Hypothalamus (tissue), 51 donors: Measurements from ENCODE around the gene TTC29.

Experiments
- DNase-seq, 51 donors: peaks; one replicate each; lab custom pipeline; 2025; lab: John Stamatoyannopoulos, UW

Gene TTC29, protein sequence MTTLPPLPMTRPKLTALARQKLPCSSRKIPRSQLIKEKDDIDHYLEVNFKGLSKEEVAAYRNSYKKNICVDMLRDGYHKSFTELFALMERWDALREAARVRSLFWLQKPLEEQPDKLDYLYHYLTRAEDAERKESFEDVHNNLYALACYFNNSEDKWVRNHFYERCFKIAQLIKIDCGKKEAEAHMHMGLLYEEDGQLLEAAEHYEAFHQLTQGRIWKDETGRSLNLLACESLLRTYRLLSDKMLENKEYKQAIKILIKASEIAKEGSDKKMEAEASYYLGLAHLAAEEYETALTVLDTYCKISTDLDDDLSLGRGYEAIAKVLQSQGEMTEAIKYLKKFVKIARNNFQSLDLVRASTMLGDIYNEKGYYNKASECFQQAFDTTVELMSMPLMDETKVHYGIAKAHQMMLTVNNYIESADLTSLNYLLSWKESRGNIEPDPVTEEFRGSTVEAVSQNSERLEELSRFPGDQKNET

DNA sequence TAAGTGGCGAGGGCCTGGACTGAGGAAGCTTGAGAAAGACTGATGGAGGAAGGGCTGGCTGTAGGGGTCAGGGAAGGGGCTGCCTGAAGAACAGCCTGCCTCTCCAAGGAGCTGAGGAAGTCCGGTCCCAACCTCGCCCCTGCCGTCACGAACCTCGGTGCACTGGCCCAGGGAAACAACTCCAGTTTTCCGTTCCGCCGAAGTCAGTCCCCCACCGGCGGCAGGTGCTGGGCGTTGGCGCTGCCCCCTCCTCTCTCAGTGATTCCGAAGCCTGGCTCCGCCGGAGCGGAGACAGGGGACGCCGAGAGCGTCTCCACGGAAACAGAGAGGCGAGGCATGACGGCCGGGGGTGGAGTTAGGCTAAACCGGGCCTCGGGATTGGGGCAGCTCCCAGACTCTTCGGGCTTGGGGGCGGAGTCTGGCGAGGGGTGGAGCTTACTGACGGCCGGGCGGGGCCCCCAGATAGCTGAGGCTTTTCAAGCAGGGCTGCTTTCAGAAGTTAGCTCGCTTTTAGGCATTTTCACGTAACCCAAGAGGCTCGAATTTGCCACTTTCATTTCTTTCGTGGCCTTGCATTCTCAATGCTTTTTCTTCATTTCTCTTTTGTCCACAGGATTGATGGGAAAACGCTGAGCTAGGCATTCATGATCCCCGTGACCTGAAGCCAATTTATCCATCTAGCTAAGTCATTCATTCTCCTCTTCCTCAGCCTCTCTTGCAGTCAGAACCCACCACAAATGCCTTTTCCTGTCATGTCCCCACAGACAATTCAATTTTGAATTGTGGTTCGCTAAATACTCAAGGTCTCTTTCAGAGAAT, at the start of gene TTC29:
Gene TTC29 (minus strand): TSS at position 309 of the 819 bp plus-strand sequence. CDS start 5,969 bp downstream, outside the sequence.
- DNase-seq: peak; percentile 3 to 92 (median 75)

DNA sequence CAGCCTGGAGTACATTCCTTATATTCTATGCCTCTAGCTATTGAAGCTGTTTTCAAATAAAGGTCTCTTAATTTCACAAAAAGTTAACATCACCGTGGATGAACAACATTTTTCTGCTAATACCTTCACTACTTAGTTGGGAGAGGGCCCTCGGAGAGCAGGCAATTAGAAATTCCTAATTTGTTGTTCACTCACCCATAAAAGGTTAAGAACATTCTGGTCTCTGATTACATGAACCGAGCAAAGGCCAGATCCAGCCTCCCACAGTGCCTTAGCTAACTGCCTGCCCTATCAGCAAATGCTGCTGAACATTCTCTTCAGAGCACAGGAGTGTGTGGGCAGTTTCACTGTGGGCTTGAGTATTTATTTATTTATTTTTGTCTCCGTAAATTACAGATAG, 36.0 kb upstream of the TTC29 start:
- no peak for DNase-seq

DNA sequence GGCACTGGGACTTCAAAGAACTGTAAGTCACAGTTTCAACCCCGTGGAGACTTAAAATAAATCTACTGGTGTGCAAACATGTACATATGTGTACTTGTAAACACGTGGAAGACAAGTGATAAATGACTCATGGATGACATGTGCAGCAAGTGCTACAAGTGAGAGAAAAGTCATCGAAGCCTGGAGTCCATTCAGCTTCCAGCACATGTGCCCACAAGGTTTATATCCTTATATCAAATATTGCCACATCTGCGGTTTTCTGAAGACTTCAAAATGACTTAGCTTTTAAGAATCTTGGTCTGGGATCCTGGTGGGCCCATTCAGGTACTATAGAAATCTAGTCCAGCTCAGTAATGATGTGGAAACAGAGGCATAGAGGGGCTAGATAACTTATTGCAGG, 33.0 kb upstream of the TTC29 start:
- no peak for DNase-seq

DNA sequence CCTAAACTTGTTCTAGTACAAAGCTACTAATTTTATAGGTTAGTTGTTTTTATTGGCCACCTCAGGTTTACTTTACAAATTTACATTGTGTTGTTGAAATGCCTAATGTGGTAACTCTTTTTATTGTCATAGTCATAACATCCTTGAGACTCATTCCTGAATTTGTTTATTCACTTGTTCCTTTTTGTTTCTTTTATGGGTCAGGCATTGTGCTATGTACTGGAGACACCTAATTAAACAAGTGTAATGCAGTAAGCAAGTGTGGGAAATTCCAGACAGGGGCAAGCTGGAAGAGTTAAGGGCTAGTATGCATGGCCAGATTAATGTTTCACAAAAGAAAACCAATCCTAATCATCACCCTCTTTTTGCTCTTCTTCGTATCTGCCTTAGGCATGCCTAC, 30.5 kb upstream of the TTC29 start:
- no peak for DNase-seq

DNA sequence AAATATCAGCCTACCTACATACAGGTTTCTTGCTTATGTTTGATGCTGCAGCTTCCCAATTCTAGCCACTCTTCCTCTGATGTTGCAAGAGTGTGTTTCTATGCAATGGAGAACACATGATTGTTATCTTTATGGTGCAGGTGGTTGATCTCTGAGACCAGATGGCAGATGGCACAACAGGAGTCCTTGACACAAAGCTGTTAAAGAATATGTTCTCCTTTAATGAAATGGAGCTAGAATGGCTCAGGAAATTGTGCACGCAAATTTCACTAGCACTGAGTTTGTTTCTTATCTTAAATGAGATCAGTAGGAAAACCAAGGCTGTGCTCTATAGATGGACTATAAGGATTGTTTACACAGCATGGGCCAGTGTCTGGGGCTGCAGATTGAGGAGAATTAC, 29.9 kb upstream of the TTC29 start:
- no peak for DNase-seq

DNA sequence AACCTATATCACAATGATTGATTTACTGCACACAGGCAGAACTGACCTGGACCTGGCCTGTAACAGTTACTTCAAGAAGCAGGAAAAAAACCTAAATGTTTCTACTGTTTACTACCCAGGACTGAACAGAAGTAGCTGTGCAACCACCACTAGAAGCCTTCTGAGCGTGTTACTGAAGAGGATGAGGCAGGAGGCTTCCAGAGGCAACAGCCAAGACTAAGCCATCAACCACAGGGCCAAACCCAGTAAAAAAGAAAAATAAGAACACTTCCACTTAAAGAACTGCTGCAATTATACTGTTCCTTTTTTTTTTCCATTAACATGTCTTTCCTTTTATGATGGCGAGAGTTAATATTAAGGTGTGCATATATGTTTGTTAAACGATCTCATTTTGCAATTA, 29.4 kb upstream of the TTC29 start:
- DNase-seq: no peak

DNA sequence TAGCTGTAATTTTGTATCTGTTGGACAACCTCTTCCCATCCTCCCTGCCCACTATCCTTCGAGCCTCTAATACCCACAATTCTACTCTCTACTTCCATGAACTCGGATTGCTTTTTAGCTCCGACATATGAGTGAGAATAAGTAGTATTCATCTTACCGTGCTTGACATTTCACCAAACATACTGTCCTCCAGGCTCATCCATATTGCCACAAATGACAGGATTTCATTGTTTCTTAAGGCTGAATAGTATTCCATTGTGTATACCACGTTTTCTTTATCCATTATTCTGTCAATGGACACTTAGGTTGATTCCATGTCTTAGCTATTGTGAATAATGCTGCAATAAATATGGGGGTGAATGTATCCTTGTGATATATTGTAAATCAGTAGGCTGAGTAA, 26.4 kb upstream of the TTC29 start:
- no peak for DNase-seq

DNA sequence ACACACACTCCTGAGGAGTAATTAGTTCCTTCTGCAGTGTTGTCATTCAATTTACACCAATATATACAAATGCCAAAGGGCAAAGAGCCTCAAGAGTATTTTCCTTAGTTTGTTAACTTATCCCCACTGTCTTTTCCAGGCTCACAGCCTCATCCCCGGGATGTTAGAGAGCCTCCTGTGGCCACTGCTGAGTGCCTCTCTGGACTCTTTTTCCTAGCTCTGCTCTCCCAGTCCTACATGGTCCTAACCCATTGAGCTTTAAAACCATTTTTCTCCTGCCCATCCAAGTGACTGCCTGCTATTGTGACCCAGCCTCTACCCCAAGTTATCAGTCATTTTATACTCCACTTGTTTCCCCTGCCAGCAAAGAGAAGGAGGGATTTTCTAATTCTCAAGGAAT, 23.5 kb upstream of the TTC29 start:
- no peak for DNase-seq

DNA sequence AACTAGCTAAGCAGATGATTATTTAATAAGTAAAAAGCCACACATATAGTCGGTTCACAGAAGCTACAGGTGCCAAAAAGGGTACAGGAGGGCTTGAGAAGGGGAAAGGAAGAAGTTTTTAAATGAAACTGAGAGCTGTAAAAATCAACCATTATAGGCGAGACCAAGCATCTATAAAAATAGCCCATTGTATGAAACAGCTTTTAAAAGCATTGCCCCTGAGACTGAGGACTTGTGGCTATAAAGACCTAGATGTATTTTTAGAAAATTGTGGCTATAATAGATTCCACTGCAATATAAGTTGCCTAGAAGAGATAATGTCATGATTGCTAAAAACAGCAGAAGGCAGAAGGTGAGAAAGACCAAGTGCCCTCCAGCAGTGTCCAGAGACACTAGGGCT, 15.0 kb upstream of the TTC29 start:
- no peak for DNase-seq

DNA sequence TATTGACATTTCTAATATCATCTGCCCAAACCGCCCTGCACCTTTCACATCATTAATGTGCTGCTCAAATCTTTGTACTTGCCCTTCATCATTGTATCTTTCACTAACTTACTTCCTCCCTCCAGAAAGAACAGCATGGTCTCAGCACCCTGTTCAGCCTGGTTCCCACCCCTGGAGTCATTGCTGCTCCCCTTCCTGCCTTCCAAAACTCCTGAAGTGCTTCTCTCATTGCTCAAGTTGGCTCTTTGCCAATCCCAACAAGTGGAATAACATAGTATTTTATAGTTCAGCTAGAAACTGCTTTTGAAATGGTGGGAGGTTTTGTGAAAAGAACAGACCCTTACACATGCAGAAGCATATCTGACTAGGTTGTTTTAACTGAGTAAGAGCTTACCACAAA, 14.0 kb upstream of the TTC29 start:
- DNase-seq: no peak

DNA sequence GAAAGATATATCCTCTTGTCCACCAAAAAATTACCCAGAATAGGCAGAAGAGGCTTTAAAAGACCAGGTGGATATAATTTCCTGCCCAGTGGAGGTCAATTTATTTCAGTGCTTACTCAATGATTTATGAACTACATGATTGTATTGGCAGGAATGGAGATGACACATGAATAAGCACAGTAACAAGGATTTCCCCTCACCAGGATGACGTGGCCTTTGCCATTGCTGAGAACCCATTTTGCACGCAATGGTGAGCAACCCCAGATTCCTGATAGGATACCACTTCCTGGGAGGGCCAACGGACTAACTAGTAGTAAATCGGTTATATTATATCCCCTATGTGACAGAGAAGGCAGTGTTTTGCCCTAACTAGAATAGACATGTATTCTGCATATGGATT, 11.6 kb upstream of the TTC29 start:
- DNase-seq: no peak

DNA sequence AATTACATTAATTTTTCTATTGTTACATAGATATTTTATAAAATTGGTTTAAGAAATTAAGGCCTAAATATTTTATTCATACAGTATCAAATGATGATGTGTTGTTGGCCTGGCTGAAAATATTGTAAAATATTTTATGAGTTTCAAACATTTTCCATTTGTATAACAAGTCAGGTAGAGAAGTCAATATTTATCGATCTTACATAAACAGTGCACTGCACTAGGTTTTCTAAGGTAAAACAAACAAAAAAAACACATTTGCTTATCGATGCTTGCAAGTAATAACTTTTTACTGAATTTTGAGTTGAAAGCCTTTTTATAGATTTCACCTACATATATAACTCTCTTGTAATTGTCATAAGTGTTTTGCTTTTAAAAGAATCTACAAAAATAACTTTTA, 7.2 kb upstream of the TTC29 start:
- no peak for DNase-seq

DNA sequence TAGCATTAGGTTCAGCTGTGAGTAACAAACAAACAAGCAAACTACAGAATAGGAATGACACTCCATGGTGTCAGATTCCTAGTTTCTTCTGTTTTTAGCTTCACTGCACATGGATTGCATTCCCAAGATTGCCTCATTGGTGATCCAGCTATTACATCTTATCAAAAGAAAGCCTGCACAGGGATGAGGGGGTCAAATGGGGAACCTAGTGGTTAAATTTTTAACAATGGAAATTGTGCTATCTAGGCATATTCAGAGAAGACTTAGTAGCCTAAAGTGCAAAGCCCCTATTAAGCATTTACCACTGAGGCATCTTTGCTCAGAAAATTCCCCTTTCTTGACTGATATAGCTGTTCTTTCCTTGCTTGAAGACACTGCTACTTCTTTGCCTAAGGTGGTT, 3.9 kb upstream of the TTC29 start:
- DNase-seq: no peak

DNA sequence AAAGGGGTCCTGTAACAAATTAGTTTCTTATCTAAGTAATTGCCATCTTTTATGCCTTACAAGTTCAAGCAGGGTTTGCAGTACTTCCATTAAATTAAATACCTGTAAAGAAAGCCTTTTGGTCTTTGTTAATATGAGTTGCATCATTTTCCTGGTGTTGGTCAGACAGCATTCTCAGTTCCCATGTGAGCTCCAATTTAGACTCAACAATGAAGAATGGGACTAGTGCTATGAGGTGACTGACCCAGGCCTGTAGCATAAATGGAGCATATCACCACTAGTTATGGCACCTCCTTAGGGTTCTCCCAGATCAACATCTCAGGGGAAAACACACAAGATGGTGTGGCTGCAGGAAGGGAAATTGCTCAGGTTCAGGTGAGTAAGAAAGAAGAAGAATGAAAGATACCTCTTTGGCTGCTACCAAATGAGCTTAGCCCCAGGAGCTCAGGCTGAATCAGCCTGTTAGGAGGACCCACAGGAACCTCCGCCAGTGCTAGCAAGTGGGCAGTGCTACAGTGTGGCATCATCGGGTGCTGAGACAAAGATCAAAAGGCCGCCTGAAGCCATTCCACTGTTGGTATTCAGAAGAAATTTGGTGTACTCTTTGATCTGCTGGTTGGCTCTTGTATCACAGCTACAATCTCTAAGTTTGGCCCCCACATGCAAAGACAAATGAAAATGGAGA, 1.8 kb downstream of the TTC29 start:
- no peak for DNase-seq

DNA sequence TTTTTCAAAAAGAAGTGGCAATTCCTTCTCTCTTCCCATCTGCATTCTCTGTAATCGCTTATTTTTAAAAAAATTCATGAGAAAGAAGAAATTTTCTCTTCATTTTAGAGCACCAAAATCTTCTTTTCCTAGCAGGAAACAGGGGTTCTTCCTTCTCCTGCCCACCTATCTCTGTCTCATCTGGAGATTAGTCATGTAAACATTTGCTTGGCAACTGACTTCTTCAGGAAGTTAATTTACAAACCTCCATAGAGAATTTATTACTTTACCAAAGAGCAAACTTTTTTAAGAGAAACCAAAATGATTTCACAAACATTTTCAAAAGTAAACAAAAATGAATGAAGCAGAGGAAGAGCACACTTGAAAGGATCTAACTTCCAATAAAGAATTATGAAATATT, 13.5 kb downstream of the TTC29 start:
- DNase-seq: no peak

DNA sequence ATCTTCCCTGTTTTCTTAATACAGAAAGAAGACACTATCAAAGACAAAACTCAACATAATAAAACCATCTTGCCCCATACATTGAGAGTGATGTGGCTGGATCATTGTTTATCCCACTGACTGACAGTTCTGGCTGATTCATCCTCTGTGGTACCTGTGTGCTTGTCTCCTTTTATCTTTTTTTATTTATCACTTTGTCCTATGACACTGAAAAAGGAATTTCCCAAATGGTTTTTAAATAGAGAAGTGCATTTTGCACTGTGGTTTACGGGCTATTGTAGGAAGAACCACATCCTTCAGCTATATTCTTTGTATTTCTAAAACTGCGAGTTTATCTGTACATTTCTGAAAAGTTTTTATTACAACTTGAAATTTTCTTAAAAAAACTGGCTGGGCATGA, 15.0 kb downstream of the TTC29 start:
- no peak for DNase-seq

DNA sequence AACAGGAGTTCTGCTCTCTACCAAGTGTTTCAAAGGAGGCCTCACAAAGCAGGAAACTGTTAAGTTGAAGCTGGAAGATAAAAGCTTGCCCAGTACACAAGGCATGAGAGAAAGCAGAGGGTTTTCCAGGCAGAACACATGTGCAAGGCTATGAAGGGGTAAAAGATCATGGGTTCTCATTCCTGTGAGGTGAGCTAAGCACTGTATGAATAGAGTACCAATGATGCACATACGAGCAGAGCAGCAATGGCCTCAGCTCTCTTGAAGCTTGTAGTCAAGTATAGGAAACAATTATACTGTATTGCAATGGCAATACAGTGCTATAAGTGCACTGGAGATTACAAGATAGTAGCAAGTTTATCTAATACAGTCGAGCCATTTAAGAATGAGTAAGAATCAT, 18.0 kb downstream of the TTC29 start:
- no peak for DNase-seq

DNA sequence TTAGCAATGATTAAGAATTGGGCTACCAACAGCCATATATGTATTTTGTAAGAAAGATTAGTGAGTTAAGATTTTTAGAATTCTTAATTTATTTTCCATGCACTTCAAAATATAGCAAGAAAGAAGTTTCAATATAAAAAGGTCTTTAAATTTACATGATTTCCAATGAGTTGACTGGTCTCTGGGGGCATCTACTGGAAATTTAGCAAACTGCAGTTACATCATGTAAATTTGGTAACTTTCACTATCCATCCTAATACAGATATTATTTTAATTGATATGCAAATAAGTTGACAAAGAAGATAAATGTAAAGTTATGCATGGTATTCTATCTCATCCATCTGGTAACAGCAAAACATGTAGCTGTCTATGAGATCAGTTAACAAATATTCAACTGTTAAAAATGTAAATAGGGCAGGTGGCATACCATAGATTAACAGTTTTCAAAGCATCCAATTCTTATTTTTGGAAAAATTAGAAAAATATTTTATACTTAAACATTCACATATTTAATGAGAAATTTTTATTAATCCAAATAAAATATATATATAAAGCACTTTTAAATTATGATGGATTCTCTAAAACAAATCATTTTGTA, 29.1 kb downstream of the TTC29 start:
- peak in 4 of 51 donors; percentile 2 to 43 (median 12) for DNase-seq

DNA sequence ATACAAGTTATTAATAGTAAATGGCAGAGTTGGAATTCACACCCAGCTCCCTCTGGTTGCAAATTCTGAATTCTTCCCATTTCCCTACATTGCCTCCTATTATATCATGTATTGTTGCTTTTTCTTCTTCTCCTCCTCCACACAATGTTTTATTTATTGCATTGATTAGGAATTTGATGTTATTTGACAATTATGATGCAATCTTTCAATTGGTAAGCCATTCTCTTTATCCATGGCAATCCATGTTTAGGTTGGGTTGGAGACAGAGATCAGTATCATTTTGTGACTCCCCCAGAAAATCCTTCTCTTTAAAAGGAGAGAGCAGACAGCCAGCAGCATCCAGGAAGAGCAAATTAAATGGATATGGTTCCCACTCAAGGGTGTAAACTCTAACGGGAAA, 30.5 kb downstream of the TTC29 start:
- DNase-seq: no peak

DNA sequence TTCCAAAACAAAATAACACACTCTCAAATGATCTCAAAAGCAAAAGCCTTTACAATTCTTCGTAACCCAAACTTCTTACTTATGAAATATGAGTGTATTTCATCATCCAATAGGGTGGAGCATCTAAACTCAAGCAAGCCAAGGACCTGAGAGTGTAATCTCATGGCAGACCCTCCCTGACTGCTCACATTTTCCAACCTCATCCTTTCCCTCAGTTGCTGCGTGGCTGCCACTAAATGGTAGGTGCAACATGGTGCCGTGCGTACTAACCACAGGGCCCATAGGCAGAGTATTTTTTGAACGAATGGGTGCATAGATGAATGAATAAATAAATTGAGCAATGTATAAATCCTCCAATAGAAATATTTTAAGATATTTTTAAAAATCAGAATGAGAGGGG, 45.4 kb downstream of the TTC29 start:
- no peak for DNase-seq

DNA sequence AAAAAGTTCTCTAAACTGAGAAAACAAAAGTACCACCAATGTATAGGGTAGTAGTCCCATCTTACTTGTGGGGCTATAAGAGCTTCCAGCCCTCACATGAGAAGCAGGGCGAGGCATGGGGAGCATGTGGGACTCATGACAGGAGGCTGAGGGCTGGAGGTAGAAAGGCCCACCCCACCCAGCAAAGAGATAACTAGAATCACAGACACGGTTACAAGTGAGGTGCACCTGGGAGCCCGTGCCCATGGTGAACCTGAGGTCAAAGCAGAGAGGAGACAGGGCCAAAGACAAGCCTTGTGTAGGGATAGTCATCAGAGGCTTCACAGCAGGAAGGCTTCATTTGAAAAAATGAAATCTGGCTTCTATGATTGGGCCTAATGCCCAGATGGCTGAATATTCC, 55.4 kb downstream of the TTC29 start:
- DNase-seq: no peak
